HG03135 (cell line): ENCODE data around the gene TMEM87A.

ENCODE experiments used
- ATAC-seq: cut with Tn5 transposase; IDR thresholded peaks from one replicate; pipeline ENCODE4 v1.9.1; 2021; ENCODE audit warnings: mild to moderate bottlenecking, moderate library complexity; ENCODE audit not compliant: unreplicated experiment

TMEM87A gene

GRCh38 chr15:42207674-42208579 lies 65.3 kb downstream of the TMEM87A start, which contains the start of gene VPS39:
Gene VPS39, minus strand, starts transcription at chr15:42208304. Its CDS starts 151 bp downstream, at chr15:42208153.
- ATAC-seq: peak; percentile 86

- ATAC-seq: no peak
Observed at GRCh38 chr15:42206406-42206805, 66.8 kb downstream of the TMEM87A start.

DNA sequence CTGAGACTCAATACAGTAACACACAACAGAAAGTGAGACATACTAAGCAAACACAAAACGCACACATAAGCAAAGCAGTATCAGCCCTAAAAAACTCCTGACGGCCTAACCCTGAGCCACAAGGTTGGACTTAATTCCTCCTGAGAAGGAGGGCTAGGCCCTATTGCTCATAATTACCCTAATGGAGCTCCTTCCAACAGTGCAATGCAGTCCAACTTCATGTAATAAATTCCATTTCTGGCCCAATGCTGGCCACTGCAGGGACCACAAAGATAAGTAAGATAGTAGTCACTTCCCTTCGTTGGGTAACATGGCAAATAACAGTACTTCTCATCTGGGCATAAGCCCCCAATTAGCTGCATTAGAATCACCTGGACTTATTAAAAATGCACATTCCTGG lies 69.3 kb downstream of the TMEM87A start:
- no peak for ATAC-seq

DNA sequence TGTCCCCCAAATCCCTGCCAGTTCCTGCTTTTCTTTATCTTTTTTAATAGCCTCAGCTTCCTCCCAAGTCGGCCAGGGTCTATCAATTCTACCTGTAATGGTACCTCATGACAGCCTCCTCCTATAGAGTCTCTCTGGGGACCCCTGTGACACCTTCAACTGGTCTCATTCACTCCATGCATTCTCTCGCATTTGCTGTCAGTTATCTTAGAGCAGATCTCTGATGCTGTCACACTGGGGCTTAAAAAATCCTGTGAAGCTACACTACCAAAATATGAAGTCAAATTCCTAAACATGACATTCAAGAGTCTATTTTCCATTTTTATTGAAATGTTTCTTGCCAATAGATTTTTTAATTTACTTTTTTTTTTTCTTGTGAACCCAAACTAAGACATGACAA lies 70.6 kb downstream of the TMEM87A start:
- ATAC-seq: no peak

- no peak for ATAC-seq
Observed at GRCh38 chr15:42201801-42202200, 71.4 kb downstream of the TMEM87A start.

DNA sequence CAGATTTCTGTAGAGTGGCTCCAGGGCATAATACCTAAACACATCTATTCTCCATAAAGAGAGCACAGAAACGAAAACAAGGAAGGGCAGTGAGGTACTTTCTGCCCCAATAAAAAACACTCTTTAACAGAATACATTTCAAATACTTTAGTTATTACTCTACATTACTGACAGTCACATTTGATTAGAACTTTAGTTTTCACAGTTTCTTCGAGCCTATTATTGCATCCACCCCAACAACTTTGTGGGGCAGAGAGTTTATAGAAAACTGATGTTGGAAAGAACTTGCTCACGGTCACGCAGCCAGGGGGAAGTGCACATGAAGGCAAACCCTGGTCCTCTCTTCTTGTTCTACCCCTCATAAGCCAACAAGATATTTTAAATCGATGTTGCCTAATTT lies 74.1 kb downstream of the TMEM87A start:
- ATAC-seq: no peak

- ATAC-seq: no peak
Observed at GRCh38 chr15:42198516-42198915, 74.7 kb downstream of the TMEM87A start.

DNA sequence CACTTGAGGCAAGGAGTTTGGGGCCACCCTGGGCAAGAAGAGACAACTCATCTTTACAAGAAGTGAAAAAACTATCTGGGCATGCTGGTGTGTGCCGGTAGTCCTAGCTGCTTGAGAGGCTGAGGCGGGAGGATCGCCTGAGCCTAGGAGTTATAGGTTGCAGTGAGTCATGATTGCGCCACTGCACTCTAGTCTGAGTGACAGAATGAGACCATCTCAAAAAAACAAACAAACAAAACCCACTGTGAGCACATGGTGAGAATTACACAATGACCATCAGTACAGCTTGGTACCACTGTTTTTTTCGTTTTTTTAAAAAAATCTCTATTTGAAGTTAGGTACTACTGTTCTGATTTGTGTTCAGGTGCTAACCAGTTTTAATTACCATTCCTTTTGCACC lies 78.7 kb downstream of the TMEM87A start:
- no peak for ATAC-seq

DNA sequence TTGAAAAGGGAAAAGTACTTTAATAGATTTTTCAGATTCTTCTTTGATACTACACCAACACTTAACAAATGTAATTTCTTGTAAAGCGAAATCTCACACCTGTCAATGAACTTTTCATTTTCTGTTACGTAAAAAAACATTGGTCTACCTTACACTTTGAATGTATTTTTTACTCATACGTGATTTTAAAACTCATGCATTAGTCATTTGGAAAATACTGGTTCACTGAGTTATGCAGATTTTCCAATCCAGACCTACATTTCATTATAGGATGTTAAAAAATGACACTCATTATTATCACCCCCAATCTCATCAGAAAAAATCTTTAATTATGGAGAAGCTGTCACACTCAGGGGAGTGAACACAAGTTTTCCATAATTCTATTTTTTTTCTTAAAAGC lies 79.8 kb downstream of the TMEM87A start:
- no peak for ATAC-seq

GRCh38 chr15:42191610-42192346 lies 81.5 kb downstream of the TMEM87A start:
- no peak for ATAC-seq

- no peak for ATAC-seq
Observed at GRCh38 chr15:42190370-42190769, 82.9 kb downstream of the TMEM87A start.

GRCh38 chr15:42185801-42186200 lies 87.4 kb downstream of the TMEM87A start:
- no peak for ATAC-seq

DNA sequence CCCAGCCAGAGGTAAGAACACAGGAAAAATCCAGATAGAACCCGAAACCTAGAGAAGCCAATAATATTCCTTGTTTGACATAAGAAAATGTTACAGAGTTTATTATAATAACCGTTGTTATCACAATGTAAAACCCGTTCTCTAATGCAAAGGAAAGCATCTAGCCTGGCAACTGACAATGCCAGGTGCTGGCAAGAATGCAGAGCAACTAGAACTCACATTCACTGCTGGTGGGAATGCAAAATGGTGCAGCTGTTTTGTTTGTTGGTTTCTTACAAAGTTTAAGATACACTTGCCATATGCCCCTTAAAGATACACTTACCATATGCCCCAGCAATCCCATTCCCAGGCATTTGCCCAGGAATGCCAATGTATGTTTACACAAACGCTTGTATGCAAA lies 88.5 kb downstream of the TMEM87A start:
- no peak for ATAC-seq

- no peak for ATAC-seq
Observed at GRCh38 chr15:42184296-42184695, 88.9 kb downstream of the TMEM87A start.

DNA sequence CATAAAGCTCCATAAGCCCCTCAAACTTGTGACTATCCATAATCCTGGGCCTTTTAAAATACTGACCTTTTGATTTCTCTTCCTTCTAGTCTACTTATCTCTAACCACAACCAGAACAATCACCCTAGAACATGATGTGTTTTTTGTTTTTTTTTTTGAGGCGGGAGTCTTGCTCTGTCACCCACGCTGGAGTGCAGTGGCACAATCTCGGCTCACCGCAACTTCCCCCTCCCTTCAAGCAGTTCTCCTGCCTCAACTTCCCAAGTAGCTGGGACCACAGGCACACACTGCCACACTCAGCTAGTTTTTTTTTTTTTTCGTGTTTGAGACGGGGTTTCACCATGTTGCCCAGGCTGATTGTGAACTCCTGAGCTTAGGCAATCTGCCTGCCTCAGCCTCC lies 90.3 kb downstream of the TMEM87A start:
- no peak for ATAC-seq

- ATAC-seq: no peak
Observed at GRCh38 chr15:42182328-42182886, 90.8 kb downstream of the TMEM87A start.

- ATAC-seq: no peak
Observed at GRCh38 chr15:42178056-42178455, 95.2 kb downstream of the TMEM87A start.

GRCh38 chr15:42175671-42176070 lies 97.6 kb downstream of the TMEM87A start:
- ATAC-seq: no peak

DNA sequence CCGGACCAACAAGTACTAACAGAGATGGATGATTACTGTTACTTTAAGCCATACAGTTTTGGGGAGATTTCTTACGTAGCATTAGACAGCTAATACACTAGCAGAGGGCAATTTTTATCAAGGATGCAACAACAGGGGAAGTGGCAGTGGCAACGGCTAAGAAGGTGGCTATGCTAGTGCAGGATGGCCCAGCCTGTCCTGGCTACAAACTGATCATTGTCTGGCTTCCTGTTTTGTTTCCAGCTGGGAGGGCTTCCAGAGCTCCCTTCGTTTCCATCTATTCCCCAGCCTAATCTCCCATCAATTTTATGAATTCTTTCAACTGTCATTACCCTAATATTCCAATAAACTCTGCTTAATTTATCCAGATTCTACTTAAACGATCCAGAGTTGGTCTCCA lies 100.8 kb downstream of the TMEM87A start:
- ATAC-seq: no peak

DNA sequence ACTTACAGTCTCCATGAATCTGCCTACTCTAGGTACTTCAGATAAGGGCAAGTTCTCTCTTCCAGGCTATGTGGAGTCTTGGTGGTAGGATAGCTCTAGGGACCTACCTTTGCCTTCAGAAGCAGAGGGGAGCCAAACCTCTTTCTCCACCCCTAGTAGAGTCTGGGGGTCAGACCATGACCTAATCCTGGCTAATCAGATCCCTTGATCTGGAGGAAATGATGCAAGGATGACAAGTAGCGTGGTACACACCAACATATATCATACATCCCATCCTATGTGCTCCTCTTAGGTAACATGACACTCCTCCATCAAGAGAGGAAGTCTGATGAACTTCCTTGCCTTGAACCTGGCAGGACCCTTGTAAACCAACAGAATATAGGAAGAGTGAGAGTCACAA lies 101.4 kb downstream of the TMEM87A start:
- ATAC-seq: no peak

DNA sequence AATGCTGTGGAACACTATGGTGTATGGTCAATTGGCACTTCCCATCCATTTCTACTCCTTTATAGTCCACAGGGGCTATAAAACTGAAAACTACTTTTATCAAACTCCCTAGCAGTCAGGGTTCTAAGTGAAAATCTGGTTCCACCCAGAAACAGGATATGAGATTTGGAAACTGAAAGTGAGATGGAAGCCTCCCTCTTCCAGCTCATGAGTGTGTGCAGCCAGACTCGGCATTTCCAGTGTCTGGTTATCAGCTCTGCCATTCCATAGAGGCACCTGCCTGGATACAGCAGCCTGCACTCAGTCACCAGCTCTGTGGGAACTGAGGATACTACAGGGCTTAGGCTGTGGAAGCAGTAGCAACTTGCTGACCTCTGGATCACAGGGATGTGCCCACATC lies 102.1 kb downstream of the TMEM87A start:
- no peak for ATAC-seq
